Parathyroid adenoma (tissue), 2 donors: ENCODE results near the gene NISCH.

ENCODE experiments used
- H2AFZ ChIP-seq: fragments of 300-600 bp; sonication (generic); one replicate; pipeline ENCODE4 v1.7.0; 2017; ENCODE audit warnings: antibody characterized with exemption, mild to moderate bottlenecking
- H3K27ac ChIP-seq: fragments of 300-600 bp; sonication (generic); one replicate; pipeline ENCODE4 v1.7.0; 2017
- H3K27me3 ChIP-seq: fragments of 300-600 bp; sonication (generic); one replicate; pipeline ENCODE4 v1.7.0; 2017; ENCODE audit warnings: low read length; ENCODE audit not compliant: control insufficient read depth, insufficient read depth
- H3K36me3 ChIP-seq: fragments of 300-600 bp; sonication (generic); one replicate; pipeline ENCODE4 v1.7.0; 2017; ENCODE audit warnings: low read length; ENCODE audit not compliant: control insufficient read depth, insufficient read depth
- H3K4me1 ChIP-seq: fragments of 300-600 bp; sonication (generic); one replicate; pipeline ENCODE4 v1.7.0; 2017; ENCODE audit warnings: control low read depth
- H3K4me2 ChIP-seq: fragments of 300-600 bp; sonication (generic); one replicate; pipeline ENCODE4 v1.7.0; 2017; ENCODE audit warnings: low read length
- H3K4me3 ChIP-seq: fragments of 300-600 bp; sonication (generic); one replicate; pipeline ENCODE4 v1.7.0; 2017; ENCODE audit warnings: low read depth, low read length
- H3K79me2 ChIP-seq: fragments of 300-600 bp; sonication (generic); one replicate; pipeline ENCODE4 v1.7.0; 2017; ENCODE audit warnings: control low read depth
- H3K9ac ChIP-seq: fragments of 300-600 bp; sonication (generic); one replicate; pipeline ENCODE4 v1.7.0; 2017; ENCODE audit warnings: mild to moderate bottlenecking
- H3K9me3 ChIP-seq: fragments of 300-600 bp; sonication (generic); one replicate; pipeline ENCODE4 v1.7.0; 2017; ENCODE audit warnings: low read length; ENCODE audit not compliant: control insufficient read depth
- CTCF ChIP-seq: fragments of 300-600 bp; sonication (generic); IDR thresholded peaks from one replicate; pipeline ENCODE4 v1.7.0; 2017; ENCODE audit warnings: antibody characterized with exemption, mild to moderate bottlenecking
- donor health status: primary hyperparathyroidism.

NISCH gene

GRCh38 chr3:52440249-52440551, 15.2 kb upstream of the NISCH start:
- Histone ChIP-seq H3K4me2 (no peak overlapping the region), H3K36me3 (no peaks in the 10 kb centered on the region), H3K9ac (no peak overlapping the region), H3K27ac (no peak overlapping the region), H3K9me3 (no peaks in the 10 kb centered on the region), H2AFZ (no peak overlapping the region), H3K4me3 (no peak overlapping the region), H3K4me1 (peaks cover 4% of the 10 kb centered on the region), H3K79me2 (no peaks in the 10 kb centered on the region), H3K27me3 (no peaks in the 10 kb centered on the region)
- TF ChIP-seq CTCF = no peak

DNA sequence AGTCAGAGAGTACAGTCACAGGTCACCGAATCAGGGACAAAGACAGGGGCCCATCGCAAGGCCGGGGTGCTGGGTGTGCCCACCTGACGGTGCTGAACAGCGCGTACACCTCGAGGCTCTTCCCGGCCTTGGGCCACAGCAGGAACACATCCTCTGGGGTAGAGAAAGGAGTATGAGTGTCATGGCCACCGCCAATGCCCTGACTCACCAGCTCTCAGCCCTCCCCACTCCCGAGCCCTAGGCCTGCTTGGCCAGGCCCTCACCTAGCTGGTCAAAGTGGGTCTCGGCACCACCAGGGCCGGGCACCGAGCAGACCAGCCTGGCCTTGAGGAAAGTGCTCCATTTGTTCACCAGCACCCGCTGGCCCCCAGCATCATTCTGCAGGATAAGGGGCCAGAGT, 14.7 kb upstream of the NISCH start:
- H3K9me3 ChIP-seq = no peaks in the 10 kb centered on the region

GRCh38 chr3:52441091-52441771, 14.2 kb upstream of the NISCH start:
- H3K36me3 ChIP-seq = no peaks in the 10 kb centered on the region

More for the DNA sequence above, 14.7 kb upstream of the NISCH start:
- Histone ChIP-seq H3K9ac (no peak overlapping the region), H2AFZ (no peak overlapping the region), H3K36me3 (no peaks in the 10 kb centered on the region), H3K4me2 (no peak overlapping the region), H3K27me3 (no peaks in the 10 kb centered on the region), H3K27ac (no peak overlapping the region), H3K4me3 (no peak overlapping the region), H3K4me1 (peaks cover 6% of the 10 kb centered on the region), H3K79me2 (no peaks in the 10 kb centered on the region)
- no peak for TF ChIP-seq CTCF

DNA sequence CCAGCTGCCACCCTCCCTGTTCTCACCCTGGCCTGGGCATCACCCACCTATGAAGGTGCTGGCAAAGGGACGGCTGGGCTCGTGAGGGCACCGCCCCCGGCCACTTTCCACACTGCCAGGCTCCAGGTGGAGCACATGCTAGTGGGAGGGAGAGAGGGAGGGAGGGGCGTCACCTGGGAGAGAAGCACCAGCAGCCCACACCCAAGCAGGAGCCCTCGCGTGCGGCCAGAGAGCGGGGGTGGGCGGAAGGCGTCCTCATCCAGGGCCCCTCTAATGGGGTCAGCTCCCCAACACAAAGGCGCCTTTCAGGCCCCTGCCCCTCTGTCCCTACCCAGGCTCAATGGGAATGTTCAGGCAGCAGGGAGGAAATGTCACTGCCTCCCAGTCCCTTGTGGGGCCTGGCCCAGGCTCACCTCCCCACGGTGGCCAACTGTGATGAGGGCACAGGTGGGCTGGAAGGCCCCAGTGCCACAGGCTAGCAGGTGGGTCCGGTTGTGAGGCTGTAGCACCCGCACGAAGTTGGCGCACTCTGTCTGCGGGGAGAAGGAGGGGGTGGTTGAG, 13.6 kb upstream of the NISCH start:
- H3K4me3 ChIP-seq = no peak overlapping the region
- no peaks in the 10 kb centered on the region for H3K79me2 ChIP-seq
- TF ChIP-seq CTCF = no peak
- H3K27ac ChIP-seq = no peak overlapping the region
- no peak overlapping the region for H3K4me2 ChIP-seq
- no peak overlapping the region for H2AFZ ChIP-seq
- H3K27me3 ChIP-seq = no peaks in the 10 kb centered on the region
- no peak overlapping the region for H3K9ac ChIP-seq
- no peaks in the 10 kb centered on the region for H3K9me3 ChIP-seq
- H3K4me1 ChIP-seq = peaks cover 3% of the 10 kb centered on the region
- no peaks in the 10 kb centered on the region for H3K36me3 ChIP-seq

More at GRCh38 chr3:52441091-52441771, 14.2 kb upstream of the NISCH start:
- no peak overlapping the region for H3K27ac ChIP-seq
- H3K9me3 ChIP-seq = no peaks in the 10 kb centered on the region
- no peaks in the 10 kb centered on the region for H3K79me2 ChIP-seq
- no peak overlapping the region for H3K4me3 ChIP-seq
- no peak overlapping the region for H2AFZ ChIP-seq
- no peak overlapping the region for H3K4me2 ChIP-seq
- H3K4me1 ChIP-seq = peaks cover 3% of the 10 kb centered on the region
- H3K27me3 ChIP-seq = no peaks in the 10 kb centered on the region
- TF ChIP-seq CTCF = no peak
- H3K9ac ChIP-seq = no peak overlapping the region
